ENCODE measurements around the gene RNU2-1.

- TF ChIP-seq CTCF (IDR thresholded peaks at IDR 0.05) (no peak), POLR2A (IDR thresholded peaks at IDR 0.05) (no peak), POLR2AphosphoS5 (IDR thresholded peaks at IDR 0.05) (no peak)
Observed at GRCh38 chr17:43193251-43193650, 40.5 kb downstream of the RNU2-1 start.
